DMS153 (cell line): ENCODE measurements around the gene DDX52.

Source experiments
- DNase-seq: peaks from one replicate; lab custom pipeline; 2025; lab: John Stamatoyannopoulos, UW

The DDX52 gene

DNA sequence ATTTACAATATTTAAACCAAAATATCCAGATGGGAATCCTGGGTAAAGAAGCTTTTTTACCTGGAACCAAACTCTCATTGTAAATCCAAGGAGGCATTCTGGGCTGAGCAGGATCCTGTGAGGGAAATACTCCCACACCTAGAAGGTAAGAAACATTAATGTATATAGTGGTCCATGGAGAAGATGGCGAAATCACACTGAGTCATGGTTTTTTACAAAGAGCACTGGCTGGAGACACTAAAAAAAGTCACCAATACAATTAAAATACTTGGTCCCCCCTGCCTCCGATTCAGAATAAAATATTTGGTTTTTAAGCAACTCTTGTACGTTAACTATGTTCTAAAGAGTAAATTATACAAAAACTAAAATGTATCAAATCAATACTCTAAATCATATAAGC, 67.0 kb downstream of the DDX52 start:
- DNase-seq = no peak

GRCh38 chr17:37574427-37574826, 68.8 kb downstream of the DDX52 start:
- DNase-seq = no peak

GRCh38 chr17:37571674-37572073, 71.6 kb downstream of the DDX52 start:
- DNase-seq = no peak

GRCh38 chr17:37570527-37571093, 72.6 kb downstream of the DDX52 start:
- peak; percentile 9 for DNase-seq

GRCh38 chr17:37568350-37569053, 74.7 kb downstream of the DDX52 start:
- DNase-seq = no peak

DNA sequence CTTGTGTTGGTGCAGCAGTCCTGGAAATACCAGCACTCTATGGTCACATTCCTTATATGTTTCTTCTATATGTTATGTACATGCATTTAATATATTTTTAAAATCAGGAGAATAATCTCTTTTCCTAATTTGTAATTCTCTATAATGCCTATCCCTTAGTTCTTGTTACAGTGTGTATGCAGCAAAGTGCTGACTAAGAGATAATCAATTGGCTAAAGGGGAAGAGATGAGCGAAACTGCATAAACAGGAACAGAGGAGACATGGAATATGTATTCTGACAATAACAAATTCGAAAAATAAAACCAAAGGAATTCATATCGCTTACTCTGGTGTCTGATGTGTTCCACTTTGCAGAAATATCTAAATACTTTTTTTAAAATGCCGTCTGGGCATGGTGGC, 75.7 kb downstream of the DDX52 start:
- no peak for DNase-seq

- peak; percentile 5 for DNase-seq
Measured at GRCh38 chr17:37567137-37567536, 76.1 kb downstream of the DDX52 start.

GRCh38 chr17:37564252-37564651, 79.0 kb downstream of the DDX52 start:
- no peak for DNase-seq

DNA sequence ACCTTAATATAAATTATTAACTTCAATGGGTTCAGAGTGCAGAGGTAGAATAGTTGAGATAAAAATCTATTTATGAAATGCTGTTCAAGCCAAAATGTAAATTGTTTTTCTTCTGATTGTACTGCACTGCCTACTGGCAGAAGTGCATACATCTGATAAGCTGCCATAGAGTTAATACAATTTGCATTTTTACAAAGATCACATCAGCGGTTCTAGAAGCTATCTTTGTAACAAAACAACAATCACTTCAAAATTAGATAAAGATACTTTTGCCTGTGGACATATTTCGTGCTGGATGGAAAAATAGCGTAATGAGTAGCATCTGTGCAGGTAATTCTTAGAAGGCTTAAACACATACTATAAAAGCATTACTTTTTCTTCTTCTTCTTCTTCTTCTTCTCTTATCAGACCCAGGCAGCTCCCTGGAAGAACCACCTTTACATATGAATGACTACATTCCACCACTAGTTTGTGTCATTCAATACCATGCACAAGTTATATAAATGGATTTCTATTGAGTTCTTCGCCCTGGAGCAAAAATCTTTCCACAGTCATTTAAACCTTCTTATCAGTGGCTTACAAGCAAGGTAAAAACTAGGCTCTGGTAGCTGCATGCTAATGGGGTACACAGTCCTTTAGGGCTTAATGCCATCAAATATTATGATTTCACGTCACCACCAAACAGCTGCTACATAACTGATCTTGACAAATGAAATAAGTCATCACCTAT, 81.1 kb downstream of the DDX52 start:
- no peak for DNase-seq
